Stimulated activated CD8-positive, alpha-beta memory T cell treated with anti-CD3 and anti-CD28 coated beads, Interleukin-15, amount 100 ng/mL, for 48 hours (primary cell): ENCODE results near the gene RPL31.

Source experiments
- DNase-seq, 2 donors: peaks; one replicate each; pipeline ENCODE4 v3.0.0-alpha.2; 2020; ENCODE audit warnings: low read depth in 2 of 2

Gene RPL31

DNA sequence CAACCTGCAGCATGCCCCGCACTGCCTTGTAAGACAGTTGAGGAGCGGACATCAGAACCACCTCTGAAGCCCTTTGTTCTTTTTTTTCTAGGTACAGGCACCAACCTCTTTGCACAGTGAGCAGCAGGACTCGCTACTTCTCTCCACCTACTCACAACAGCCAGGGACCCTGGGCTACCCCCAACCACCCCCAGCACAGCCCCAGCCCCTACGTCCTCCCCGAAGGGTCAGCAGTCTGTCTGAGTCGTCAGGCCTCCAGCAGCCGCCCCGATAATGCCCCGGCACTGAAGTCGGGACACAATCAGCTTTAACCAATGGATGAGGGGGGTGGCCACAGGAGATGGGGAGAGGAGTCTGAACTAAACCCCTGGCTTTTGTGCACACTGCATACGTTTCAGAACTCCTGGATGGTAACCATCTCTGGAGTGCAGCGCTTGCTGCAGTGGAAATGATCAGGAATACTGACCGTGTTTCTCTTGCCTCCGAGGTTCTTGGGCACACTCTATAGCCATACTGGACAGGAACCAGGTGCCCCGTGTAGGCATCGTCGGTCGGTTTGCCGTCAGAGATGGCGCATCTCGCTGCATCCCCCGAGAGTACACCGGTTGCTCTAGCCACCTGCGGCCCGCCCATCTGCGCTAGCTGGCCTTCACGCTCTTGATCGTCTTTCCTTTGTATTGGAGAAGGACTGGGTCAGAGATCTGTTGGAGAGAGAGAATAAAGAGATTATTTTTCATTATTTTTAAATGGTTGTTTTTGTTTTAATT, 6.6 kb upstream of the RPL31 start:
- DNase-seq = no peak

DNA sequence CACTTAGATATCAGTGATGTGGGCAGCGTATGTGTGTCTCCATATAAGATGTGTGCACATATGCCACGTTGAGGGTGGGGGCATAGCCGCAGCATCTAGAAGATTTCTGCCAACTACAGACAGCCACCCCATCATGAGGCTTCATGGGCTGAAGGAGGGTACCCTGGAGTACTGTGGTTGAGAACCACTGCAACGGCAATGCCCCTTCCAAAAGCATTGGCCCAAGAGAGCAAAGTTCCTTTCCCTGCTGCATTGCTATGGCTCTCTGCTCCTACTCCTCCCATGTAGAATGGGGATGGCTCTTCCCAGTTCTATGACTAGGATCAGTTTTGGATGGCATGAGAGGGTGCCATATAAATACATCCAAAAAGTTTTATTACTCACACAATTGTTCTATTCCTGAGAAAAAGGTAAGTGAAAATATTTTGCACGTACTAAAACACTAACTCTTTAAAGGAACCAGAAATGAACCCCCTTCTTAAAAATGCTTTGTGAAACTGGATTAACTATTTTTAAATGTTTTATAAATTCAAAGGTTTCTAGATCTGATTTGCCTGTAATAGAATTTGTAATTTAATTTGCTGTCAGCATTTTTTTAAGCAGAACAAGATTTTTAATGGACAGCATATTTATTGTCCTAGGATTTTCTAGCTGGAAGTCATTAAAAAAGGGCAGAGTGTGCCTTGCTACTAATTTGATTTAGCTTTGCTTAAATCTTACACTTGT, 4.4 kb upstream of the RPL31 start:
- no peak for DNase-seq

DNA sequence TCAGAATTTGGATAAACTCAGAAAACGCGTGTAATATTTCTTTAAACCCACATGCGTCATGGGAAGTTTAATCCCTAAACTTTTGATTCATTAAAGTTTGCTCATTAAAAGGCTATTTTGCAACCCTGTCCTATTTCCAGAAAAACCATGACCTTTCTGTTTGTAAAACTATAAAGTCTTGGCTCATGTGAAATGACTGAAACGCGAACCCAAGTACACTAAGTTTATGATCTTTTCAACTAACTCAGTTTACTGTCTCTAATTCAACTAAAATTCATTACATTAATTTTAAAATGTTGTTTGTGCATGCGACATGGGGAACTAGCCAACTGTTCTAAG, 3.9 kb upstream of the RPL31 start:
- no peak for DNase-seq

DNA sequence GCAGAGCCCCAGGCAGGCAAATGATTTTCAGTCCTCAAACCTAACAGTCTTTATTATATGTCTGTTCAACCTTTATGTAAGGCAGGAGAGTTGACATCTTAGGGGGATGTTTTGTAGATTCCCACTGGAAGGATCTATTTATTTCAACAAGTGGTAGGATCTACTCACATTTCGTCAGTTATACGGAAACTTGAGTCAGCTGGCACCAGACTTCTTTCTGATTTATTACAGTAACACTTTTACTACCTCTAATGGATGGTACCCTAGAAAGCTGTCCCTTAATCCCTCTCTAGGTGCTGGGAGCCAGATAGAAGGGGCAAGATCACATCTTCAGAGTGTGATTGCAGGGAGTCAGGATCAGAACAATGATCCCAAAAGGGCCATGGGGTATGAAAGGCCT, 2.1 kb upstream of the RPL31 start:
- no peak for DNase-seq

DNA sequence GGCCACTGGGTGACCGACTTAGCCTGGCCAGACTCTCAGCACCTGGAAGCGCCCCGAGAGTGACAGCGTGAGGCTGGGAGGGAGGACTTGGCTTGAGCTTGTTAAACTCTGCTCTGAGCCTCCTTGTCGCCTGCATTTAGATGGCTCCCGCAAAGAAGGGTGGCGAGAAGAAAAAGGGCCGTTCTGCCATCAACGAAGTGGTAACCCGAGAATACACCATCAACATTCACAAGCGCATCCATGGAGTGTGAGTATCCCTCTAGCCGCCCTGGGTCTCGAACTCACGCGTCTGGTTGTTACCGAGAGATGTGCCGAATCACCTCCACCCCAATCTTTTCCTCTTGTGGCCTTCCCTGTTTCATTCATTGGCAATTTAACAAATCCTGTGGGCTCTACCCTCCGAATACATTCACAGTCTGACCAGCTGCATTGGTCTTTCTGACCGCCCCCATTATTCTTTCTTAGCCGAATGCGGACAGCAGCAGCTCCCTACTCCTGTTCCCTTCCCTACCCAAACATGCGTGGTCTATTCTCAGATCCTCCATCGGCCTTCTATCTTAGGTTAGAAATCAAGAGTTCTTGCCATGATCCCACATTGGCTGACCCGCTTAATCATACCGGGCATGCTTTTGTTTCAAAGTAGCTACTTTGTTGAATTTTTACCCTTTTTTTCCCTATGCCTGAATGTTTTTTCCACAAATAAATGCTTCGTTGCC, 631 bp downstream of the RPL31 start:
- DNase-seq = no peak

DNA sequence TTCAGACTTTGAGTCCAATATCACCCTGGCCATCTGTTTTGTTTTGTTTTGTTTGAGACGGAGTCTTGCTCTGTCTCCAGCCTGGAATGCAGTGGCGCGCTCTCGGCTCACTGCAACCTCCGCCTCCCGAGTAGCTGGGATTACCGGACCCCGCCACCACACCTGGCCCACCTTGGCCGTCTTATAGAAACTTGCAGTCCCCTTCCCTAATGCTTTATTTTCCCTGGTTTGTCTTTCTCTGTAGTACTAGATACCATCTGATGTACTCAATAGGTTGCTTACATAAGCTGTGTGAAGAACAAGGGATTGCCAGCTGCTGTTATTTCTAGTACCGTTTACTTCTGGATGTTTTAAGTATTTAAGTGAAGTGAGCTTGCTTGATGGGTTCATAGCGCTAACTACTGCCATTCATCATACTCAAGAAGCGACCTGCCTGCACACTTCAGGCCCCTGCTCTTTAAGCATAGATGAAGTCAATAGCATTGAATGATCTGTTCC, 1.2 kb downstream of the RPL31 start:
- DNase-seq = no peak

DNA sequence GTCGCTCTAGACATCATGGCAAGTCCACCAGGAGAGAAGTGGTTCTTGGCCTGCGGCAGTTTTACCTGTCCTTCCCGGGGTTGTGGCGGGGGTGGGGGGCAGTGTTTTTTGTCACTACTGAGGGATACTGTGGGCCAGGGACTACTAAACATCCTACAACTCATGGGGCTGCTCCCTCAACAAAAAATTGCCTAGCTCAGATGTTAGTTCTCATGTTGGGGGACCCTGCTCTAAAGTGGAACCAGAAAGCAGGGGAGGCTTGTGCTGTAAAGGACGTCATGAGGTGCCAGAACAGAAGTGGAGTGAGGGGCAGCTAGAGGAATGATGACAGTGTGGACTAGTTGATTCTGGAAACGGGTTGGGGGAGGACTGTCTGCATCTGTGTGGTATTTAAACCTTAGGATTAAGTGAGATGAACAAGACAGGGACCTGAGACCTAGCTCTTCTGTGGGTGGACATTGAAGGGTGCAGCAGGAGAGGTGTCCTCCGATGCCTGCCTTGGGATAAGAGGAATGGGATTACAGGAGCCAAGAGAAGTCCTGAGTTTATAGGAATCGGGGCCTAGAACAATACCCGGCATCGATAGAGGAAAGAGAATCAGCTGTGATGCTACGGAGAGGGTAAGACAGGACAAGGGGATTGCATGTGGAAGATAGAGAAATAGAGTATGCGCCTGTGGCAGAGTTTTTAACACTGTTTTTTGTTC, 2.7 kb downstream of the RPL31 start:
- no peak for DNase-seq

DNA sequence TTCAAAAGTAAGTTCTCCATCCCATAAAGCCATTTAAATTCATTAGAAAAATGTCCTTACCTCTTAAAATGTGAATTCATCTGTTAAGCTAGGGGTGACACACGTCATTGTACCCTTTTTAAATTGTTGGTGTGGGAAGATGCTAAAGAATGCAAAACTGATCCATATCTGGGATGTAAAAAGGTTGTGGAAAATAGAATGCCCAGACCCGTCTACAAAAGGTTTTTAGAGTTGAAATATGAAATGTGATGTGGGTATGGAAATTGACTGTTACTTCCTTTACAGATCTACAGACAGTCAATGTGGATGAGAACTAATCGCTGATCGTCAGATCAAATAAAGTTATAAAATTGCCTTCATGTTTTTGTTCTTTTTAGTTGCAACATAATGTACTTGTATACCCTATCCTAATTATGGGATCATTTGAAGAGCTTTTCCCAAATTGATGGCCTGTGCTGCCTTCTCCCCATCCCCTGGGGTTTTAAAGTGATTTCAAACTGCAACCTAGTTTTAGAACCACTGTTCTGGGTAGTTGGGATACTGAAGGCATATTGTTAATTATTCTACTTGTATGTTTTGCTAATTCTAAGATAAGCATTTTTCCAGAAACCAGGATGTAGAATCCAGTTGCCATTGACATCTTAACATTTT, 4.1 kb downstream of the RPL31 start:
- no peak for DNase-seq

DNA sequence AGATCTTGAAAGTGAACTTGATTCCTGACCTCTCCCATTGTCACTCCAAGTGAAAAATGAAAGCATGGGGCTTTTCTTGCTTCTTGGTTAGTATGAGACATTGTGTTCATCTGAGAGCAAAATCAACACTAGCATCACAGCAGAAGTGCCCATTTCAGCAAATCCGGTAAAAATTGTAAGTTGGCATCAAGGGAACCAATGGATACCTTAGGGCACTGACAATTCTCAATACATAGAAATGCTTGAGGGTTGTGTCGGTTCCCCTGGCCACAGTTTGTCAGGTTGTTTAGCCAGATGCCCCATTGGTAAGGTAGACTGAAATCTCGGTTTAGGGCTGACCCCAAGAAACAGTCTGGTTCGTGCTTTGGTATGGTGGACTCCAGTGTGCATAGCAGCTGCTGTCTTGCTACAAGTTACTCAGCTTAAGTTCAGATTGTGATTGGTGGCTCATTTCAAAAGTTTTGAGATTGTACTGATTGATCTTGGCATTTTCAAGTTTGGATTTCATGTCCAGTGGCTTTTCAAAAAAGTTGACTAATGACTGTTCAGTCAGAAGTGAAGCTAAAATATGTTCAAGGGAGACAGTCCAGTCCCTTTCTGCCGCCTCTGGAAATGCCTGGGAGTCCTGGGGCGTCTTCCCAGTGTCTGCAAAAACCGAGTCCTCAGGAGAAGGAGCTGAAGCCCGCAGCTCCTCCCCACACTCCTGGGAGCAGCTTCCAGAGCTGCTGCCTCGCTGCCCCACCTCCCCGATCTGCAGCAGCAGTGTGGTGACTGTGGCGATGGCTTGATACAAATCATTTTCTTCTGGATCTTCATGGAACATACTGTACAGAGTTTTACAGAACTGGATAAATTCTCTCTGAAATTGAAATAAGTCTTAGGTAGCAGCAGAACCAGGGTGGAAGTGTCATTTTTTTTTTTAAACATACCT, 5.6 kb downstream of the RPL31 start:
- no peak for DNase-seq

DNA sequence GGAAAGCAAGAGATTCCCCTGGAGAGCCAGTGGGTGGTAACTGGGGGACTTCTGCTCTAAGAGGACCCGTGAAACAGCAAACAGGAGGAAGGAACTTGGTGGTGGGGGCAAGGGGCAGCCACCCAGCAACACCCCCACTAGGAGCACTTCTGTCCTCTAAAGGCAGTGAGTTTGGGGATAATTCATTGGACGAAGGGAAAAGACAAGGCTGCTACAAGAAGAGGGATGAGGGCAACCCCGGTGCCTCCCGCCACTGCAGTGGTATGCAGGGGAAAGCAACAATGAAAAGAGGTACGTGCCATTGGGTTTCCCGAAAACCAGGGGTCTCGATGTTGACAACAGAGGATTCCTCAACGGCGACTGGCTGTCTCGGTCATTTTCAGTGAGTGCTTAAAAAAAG, 9.1 kb downstream of the RPL31 start:
- DNase-seq = no peak

DNA sequence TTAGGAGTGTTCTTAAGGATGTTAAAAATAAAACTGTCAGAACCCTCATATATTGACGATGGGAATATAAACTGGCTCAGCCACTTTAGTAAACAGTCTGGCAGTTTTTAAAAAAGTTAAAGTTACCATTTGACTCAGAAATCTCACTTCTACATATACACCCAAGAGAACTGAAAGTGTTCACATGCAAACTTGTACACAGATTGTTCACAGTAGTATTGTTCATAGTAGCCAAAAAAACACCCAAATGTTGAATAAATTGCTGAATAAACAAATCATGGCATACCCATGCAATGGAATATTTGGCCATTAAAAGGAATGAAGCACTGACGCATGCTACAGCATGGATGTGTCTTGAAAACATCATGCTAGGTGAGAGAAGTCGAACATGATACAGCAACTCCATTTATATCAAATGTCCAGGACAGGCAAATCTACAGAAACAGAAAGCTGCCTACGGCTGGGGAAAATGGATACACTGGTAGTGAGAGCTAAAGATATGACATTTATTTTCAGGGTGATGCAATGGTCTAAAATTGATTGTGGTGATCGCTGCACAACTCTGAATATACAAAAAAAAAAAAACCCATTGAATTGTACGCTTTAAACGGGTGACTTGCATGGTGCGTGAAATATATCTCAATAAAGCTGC, 10.1 kb downstream of the RPL31 start:
- no peak for DNase-seq

DNA sequence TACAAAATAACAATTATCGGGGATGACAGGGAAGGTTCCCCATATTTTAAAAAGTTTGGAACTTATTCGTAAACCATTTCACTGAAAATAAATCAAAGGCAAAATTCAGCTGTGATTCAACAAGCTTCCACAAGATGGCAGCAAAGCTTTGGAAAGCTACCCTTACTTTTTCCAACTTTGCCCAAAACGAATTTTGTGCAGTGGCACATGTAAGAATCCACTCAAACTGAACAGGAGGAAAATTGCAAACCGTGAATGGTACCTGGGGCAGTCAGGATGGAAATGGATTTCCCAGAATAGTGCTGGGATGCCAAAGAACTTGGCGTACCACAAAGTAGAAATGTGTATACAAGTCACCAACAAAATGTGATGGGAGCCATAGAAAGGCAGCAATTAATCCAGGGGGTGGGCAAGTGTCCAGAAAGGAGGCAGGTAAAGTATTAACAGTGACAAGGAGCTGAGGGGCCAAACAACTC, 10.7 kb downstream of the RPL31 start:
- no peak for DNase-seq

DNA sequence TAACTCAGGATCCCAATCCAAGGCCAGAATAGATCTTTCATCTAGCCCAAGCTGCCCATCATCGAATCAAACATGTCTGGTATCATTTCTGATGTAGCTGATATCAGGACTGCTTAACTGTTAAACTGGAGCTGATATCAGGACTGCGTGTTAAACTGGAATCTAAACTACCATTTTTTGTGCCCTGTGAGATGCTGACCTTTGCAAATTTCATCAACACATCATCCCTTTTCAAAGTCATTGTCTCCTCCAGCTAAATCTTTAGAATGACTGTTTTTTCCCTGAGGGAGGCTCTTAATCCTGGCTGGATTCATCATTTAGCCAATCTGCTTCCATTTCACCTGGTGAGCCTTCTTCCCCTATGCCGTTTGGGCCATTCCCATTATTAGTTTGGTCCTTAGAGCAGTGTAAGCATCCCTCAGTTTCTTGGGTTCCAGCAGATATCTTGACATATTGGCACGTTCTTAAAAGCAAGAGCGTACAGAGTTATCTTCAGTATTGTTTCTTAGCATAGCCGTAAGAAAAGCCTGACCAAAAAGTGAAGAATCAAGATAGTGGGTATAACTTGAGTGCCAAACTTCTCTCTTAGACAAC, 12.3 kb downstream of the RPL31 start:
- DNase-seq = no peak

DNA sequence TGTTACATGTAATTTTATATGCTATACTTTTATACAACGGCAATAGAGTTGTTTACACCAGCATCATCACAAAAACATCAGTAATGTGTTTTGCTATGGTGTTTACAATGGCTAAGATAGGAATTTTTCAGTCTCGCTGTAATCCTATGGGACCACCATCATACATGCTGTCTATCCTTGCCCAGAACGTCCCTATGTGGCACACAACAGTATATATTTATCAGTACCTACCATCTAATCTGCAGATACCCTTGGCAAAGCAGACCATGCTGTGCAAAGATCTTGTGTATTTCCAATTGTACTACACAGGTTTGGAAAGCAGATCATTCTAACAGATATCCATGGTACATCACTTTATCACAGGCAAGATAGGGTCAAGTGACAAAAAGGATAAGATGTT, 15.3 kb downstream of the RPL31 start:
- no peak for DNase-seq

DNA sequence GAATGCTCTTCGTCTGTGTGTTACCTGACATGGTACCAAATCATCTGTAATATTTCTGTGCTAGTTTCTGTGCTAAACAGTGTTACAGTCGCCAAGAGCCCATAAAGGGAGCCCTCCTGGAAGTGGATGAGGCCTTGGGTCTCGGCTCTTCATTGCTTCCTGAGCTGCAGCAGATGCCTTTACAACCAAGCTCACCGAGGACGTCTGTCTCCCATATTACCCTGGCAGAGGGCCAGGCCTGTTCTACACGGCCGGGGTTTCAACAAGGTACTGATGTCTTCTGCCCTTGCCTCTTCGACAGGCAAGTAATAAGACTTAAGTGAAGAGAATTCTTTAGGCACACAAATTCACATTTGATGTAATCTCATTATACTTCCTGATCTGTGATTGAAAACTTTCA, 16.8 kb downstream of the RPL31 start:
- no peak for DNase-seq

DNA sequence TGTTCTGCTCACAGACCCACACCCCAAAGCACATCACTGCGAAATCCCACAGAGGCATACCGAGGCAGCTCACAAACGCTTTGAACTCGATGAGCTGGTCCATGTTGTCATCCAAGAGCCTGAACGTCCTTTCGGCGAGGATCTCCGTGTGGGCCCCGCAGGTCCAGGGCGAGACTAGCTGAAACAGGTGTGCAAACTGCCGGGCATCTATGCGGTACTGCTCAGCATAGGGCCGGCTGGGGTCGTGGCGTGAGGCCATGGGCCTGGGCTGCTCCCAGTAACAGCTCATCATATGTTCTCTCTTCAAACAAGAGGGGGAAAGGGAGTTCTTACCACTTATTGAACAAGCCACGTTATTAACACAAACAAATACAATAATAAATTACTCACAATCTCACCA, 20.1 kb downstream of the RPL31 start:
- DNase-seq = no peak

DNA sequence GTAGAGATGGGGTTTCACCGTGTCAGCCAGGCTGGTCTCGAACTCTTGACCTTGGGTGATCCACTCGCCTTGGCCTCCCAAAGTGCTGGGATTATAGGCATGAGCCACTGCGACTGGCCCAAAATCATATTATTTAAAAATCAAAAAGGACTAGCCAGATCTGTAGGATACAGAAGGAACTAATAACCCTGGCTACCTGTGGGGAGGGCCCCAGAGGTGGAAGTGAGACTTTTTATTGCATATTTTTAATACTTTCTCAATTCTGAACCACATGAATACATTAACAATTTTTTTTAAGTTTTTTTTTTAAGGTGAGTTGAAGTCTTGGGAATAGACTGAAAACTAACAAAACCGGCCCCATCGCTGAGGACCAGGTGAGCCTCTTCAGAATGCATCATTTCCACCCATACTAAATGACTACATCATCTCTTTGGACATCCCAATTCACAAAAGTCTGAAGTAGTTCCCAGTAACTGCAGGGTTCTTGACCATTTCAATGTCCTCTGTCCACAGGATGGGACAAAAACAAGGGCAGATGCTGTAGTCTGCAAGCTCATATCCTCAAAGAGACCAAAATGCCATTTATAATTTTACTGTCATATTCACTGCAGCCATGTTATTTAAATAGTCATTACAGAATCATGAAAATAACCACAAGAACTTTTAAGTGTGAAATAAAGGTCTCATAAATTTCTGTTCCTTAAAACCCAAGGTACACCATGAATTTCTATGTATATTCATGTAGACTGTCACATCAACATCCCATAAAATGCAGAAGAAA, 21.4 kb downstream of the RPL31 start:
- no peak for DNase-seq

DNA sequence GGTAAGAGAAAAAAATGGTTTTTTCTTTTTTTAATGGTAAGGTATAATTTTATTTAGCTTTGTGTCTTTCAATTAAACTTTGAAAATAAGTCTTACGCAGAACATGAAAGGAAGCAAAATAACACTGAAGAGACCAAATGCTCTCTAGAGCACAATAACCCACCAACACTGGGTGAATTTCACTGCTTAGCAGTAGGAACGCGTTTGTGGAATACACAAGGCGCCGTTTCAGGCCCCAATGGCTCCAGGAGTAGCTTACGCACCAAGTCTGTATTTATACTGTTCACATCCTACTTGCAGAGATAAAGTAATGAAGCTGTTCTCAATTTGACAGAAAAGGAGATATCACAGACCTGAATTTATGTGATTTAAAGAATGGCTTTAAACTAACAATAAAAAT, 23.5 kb downstream of the RPL31 start:
- no peak for DNase-seq

DNA sequence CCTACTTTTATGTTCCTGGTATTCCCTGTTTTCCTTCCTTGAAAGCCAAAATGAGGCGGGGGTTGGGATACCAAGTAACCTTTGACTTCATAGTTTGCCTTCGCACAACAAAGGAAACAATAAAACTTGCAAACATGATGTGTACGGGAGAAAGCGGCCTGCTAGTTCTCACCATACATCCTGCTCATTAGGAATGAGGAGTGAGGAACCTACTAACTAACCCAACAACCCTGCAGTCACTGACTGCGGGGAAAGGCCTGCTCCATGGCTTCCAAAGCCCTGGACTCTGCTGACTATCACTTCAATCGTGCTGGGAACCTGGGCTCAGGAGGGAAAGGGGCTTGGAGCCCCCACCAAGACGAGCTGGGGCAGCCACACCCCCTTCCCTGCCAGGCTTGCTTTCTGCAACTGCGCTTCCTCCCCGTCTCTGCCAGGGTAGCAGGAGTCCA, 24.2 kb downstream of the RPL31 start:
- DNase-seq = no peak
